Small intestine (tissue), 7 donors: ENCODE data around the gene TP53. TPM values are rescaled to one million over a fixed set of nuclear protein-coding genes. Genes with fewer than 3 reads are reported as not detected.
A peak's percentile ranks its signal among the peaks of the same experiment; 100 is the strongest.
"Not testable (repeated sequence)": the region's sequence is repeated elsewhere in the genome, so short reads cannot be mapped to it uniquely, and the experiment has no call there.

ENCODE experiments used
- DNase-seq, 2 donors: peaks; one replicate each; pipeline versions ENCODE4 v3.0.0 to v3.0.0-alpha.2; 2013
- FAIRE-seq: peaks from 2 replicates; lab custom pipeline; 2012; peaks lifted over from hg19 to GRCh38; lab: Jason Lieb, UNC
- H3K27ac ChIP-seq, 3 donors: one replicate each; pipeline ENCODE4 v1.5.1; 2013; ENCODE audit warnings: low read length in 2 of 3, mild to moderate bottlenecking in 2 of 3, control low read depth in 1 of 3, inconsistent platforms in 1 of 3, low read depth in 1 of 3, moderate library complexity in 1 of 3
- H3K27me3 ChIP-seq, 3 donors: one replicate each; pipeline ENCODE4 v1.6.1; 2013; ENCODE audit warnings: low read length in 3 of 3, inconsistent platforms in 1 of 3; ENCODE audit not compliant: control insufficient read depth in 3 of 3, insufficient read depth in 3 of 3
- H3K36me3 ChIP-seq, 3 donors: one replicate each; pipeline ENCODE4 v1.6.1; 2013; ENCODE audit warnings: low read length in 3 of 3, inconsistent platforms in 1 of 3, low read depth in 1 of 3, mild to moderate bottlenecking in 1 of 3, moderate library complexity in 1 of 3; ENCODE audit not compliant: control insufficient read depth in 3 of 3, insufficient read depth in 2 of 3
- H3K4me1 ChIP-seq, 3 donors: one replicate each; pipeline ENCODE4 v1.6.1; 2013; ENCODE audit warnings: low read length in 2 of 3, inconsistent platforms in 1 of 3, low read depth in 1 of 3, mild to moderate bottlenecking in 1 of 3, moderate library complexity in 1 of 3; ENCODE audit not compliant: control insufficient read depth in 3 of 3, insufficient read depth in 2 of 3
- H3K4me3 ChIP-seq, 3 donors: one replicate each; pipeline ENCODE4 v1.5.1; 2013; ENCODE audit warnings: low read length in 3 of 3, control low read depth in 1 of 3, inconsistent platforms in 1 of 3, low read depth in 1 of 3, mild to moderate bottlenecking in 1 of 3, moderate library complexity in 1 of 3
- H3K9me3 ChIP-seq, 2 donors: one replicate each; pipeline ENCODE4 v1.6.1; 2013; ENCODE audit warnings: low read depth in 1 of 2, low read length in 1 of 2; ENCODE audit not compliant: control insufficient read depth in 2 of 2, insufficient read depth in 1 of 2
- WGBS, 3 donors: extraction: QIAGEN DNeasy Blood & Tissue Kit; methylation state at CpG; one replicate each; pipeline ENCODE4 v1.1.7; 2013; 5-methylcytosine and 5-hydroxymethylcytosine counted together
- polyA plus RNA-seq, 4 donors: library from polyadenylated mRNA; stranded (reverse) in 3 of 4; unstranded in 1 of 4; fragments of 200-250 nt in 3 of 4; fragments of 120-200 nt in 1 of 4; gene quantifications; one replicate each; pipeline versions ENCODE4 v1.2.1 to v1.2.3, GENCODE V29; 2013
- donor health status: healthy with polysubstance abuse.
- donor health status: control.
- donor health status: control.
- donor health status: Bipolar disorder and iron deficiency.
- donor health status: healthy.

The TP53 gene
- polyA plus RNA-seq, 4 donors = 8.7 to 51.8 (median 26.3) TPM

GRCh38 chr17:7627250-7628121, 59.8 kb downstream of the TP53 start, which contains the start of gene SAT2:
Gene SAT2 (minus strand): TSS chr17:7627821. CDS start chr17:7627635, 186 bp downstream.
- 0 to 1% (median 0%) methylated on average over 38 to 54 of the region's 54 CpGs for WGBS, 3 donors
- H3K4me1 ChIP-seq = peaks cover 0 to 45% (median 6%) of the 10 kb centered on the region in 3 donors
- peak; percentile 97 for DNase-seq

DNA sequence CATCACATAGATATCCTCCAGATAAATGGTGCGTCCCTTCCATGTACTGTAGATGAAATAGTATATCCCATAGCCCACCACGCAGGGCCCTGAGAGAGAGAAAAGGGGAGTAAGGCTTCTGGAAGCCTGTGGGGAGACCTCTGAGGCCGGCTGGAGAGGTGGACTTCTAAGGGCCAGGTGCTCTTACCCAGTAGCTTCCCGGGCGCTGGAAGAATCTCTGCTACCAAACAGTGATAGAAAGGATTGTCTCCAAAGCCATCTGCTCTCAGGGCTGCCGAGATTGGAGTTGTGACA, 60.4 kb downstream of the TP53 start:
- peak overlapping the region; percentile 95 to 99 (median 95) for H3K27ac ChIP-seq
- H3K27me3 ChIP-seq = no peaks in the 10 kb centered on the region
- peak overlapping the region; percentile 95 to 97 (median 97) for H3K4me3 ChIP-seq
- 6 to 21% (median 19%) methylated on average over 6 of the region's 6 CpGs for WGBS, 3 donors
- peaks cover 0 to 40% (median 6%) of the 10 kb centered on the region in 3 donors for H3K4me1 ChIP-seq
- DNase-seq = no peak
- H3K9me3 ChIP-seq = no peaks in the 10 kb centered on the region
- peaks cover 0 to 25% (median 0%) of the 10 kb centered on the region in 3 donors for H3K36me3 ChIP-seq
- FAIRE-seq = no peak

More at GRCh38 chr17:7627250-7628121, 59.8 kb downstream of the TP53 start, which contains the start of gene SAT2:
- Histone ChIP-seq H3K36me3 (peaks cover 0 to 25% (median 0%) of the 10 kb centered on the region in 3 donors), H3K27me3 (no peaks in the 10 kb centered on the region), H3K27ac (peak within 1 kb of the TSS; percentile 95 to 99 (median 95)), H3K4me3 (peak within 1 kb of the TSS; percentile 95 to 97 (median 97)), H3K9me3 (no peaks in the 10 kb centered on the region)
- FAIRE-seq = no peak

DNA sequence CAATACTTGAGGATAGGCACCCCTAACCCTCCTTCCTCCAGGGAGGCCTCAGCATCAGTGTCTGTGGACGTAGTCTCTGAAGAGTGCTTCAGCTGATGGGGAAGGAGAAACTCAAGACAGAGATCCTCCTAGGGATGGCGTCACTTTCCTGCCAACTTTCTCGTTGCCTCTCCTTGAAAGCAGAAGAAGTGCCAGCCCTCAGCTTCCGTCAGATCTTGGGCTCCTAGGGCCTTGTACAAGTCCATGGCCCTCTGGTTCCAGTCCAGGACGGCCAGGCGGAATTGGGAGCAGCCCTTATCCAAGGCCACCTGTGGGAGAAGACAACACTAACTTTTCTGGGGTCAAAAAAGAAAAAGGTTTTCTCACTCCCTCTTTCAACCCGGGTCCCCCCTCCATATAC, 61.0 kb downstream of the TP53 start:
- FAIRE-seq (no peak), DNase-seq (peak in 1 of 2 donors; percentile 35)
- Histone ChIP-seq H3K9me3 (no peaks in the 10 kb centered on the region), H3K36me3 (peaks cover 0 to 25% (median 0%) of the 10 kb centered on the region in 3 donors), H3K4me3 (peak overlapping the region in 2 of 3 donors; percentile 97), H3K4me1 (peaks cover 0 to 34% (median 5%) of the 10 kb centered on the region in 3 donors), H3K27ac (peak overlapping the region; percentile 59 to 99 (median 95)), H3K27me3 (no peaks in the 10 kb centered on the region)
- 68 to 80% (median 69%) methylated on average over 7 of the region's 7 CpGs for WGBS, 3 donors

GRCh38 chr17:7625749-7626148, 61.5 kb downstream of the TP53 start:
- Histone ChIP-seq H3K36me3 (peaks cover 0 to 25% (median 0%) of the 10 kb centered on the region in 3 donors), H3K4me1 (peaks cover 0 to 29% (median 2%) of the 10 kb centered on the region in 3 donors), H3K4me3 (peak overlapping the region in 1 of 3 donors; percentile 97), H3K27ac (peak overlapping the region; percentile 59 to 99 (median 95))
- not testable (repeated sequence) for FAIRE-seq, H3K27me3 ChIP-seq, H3K9me3 ChIP-seq
- 44 to 77% (median 61%) methylated on average over 16 of the region's 16 CpGs for WGBS, 3 donors
- peak; percentile 72 to 91 for DNase-seq

- FAIRE-seq = no peak
- Histone ChIP-seq H3K27me3 (no peaks in the 10 kb centered on the region), H3K27ac (no peak overlapping the region), H3K4me3 (no peak overlapping the region), H3K4me1 (peaks cover 0 to 11% (median 0%) of the 10 kb centered on the region in 3 donors), H3K36me3 (peaks cover 0 to 25% (median 0%) of the 10 kb centered on the region in 3 donors), H3K9me3 (no peaks in the 10 kb centered on the region)
- WGBS, 3 donors = 69 to 83% (median 78%) methylated on average over 5 of the region's 5 CpGs
- DNase-seq = no peak
Measured at GRCh38 chr17:7623661-7624060, 63.6 kb downstream of the TP53 start.

DNA sequence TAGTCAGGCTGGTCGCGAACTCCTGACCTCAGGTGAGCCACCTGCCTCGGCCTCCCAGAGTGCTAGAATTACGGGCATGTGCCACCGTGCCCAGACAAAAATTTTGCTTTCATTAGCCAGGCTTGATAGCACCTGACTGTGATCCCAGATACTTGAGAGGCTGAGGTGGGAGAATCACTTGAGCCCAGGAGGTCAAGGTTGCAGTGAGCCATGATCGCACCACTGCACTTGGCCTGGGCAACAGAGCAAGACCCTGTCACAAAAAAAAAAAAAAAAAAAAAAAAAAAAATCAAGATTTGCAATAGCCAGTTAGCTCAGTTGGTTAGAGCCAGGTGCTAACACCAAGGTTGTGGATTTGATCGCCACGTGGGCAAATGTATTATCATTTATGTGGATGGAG, 66.5 kb downstream of the TP53 start:
- no peak overlapping the region for H3K27ac ChIP-seq
- H3K9me3 ChIP-seq = no peaks in the 10 kb centered on the region
- WGBS, 3 donors = 81 to 93% (median 86%) methylated on average over 8 of the region's 8 CpGs
- no peak overlapping the region for H3K4me3 ChIP-seq
- DNase-seq = no peak
- H3K27me3 ChIP-seq = no peaks in the 10 kb centered on the region
- FAIRE-seq = no peak
- peaks cover 0 to 12% (median 0%) of the 10 kb centered on the region in 3 donors for H3K36me3 ChIP-seq
- no peaks in the 10 kb centered on the region for H3K4me1 ChIP-seq

DNA sequence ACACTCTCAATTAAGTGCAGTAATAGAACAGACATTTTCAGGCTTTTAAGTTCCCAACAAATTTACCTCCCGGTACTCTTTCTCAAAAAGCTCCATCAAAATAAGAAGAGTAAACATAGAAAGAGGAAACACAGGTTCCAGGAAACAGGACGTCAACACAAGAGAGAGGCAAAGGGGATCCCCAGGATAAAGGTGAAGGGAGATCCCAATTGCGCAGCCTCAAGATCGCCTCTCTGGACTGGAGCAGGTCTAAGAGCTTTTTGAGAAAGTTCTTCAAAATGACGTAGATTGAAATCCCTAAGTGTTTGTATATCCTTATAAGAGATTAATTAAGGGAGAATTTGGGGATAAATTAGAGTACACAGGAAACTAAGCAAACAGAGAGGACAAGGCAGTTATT, 68.7 kb downstream of the TP53 start:
- H3K9me3 ChIP-seq = no peaks in the 10 kb centered on the region
- H3K27me3 ChIP-seq = no peaks in the 10 kb centered on the region
- DNase-seq = no peak
- no peak for FAIRE-seq
- no peak overlapping the region for H3K4me3 ChIP-seq
- H3K27ac ChIP-seq = no peak overlapping the region
- WGBS, 3 donors = 72 to 74% (median 74%) methylated on average over 5 of the region's 5 CpGs
- H3K36me3 ChIP-seq = no peaks in the 10 kb centered on the region
- H3K4me1 ChIP-seq = peaks cover 0 to 3% (median 2%) of the 10 kb centered on the region in 3 donors
